Epithelial cell of esophagus (primary cell): ENCODE data around the gene F7.

Source experiments
- DNase-seq: peaks from one replicate; pipeline ENCODE4 v3.0.0; 2010; ENCODE audit warnings: low read depth
- H3K4me3 ChIP-seq: 2 replicates; pipeline ENCODE4 v1.5.1; 2011; ENCODE audit warnings: mild to moderate bottlenecking, low read length, control low read depth
- CTCF ChIP-seq: IDR thresholded peaks from 2 replicates; pipeline ENCODE4 v1.5.1; 2011; ENCODE audit warnings: low read depth, mild to moderate bottlenecking, low read length, control low read depth, inconsistent platforms; ENCODE audit not compliant: insufficient read depth; ENCODE audit errors: missing control alignments

The F7 gene

GRCh38 chr13:113117335-113117872, 11.8 kb downstream of the F7 start:
- no peak overlapping the region for H3K4me3 ChIP-seq
- no peak for DNase-seq
- TF ChIP-seq CTCF, result no peak

GRCh38 chr13:113117911-113118260, 12.3 kb downstream of the F7 start:
- H3K4me3 ChIP-seq, result no peak overlapping the region
- no peak for TF ChIP-seq CTCF
- DNase-seq, result no peak

GRCh38 chr13:113118261-113119021, 12.8 kb downstream of the F7 start:
- no peak for DNase-seq
- TF ChIP-seq CTCF, result no peak
- no peak overlapping the region for H3K4me3 ChIP-seq

- H3K4me3 ChIP-seq, result no peak overlapping the region
- no peak for TF ChIP-seq CTCF
- no peak for DNase-seq
Measured at GRCh38 chr13:113119166-113119821, 13.7 kb downstream of the F7 start.

- no peak for DNase-seq
- H3K4me3 ChIP-seq, result no peak overlapping the region
- no peak for TF ChIP-seq CTCF
Measured at GRCh38 chr13:113119822-113120189, 14.2 kb downstream of the F7 start.

- no peak for TF ChIP-seq CTCF
- H3K4me3 ChIP-seq, result no peak overlapping the region
- DNase-seq, result no peak
Measured at GRCh38 chr13:113120300-113121182, 14.9 kb downstream of the F7 start.
